H1 (cell line): ENCODE data around the gene MRPL36. TPM values are rescaled to one million over a fixed set of nuclear protein-coding genes. Genes with fewer than 3 reads are reported as not detected.

ENCODE experiments used
- POLR2AphosphoS5 ChIP-seq: IDR thresholded peaks from 2 replicates; pipeline ENCODE4 v1.6.1; 2011; ENCODE audit warnings: low read depth, low read length
- RAD21 ChIP-seq, 2 experiments: IDR thresholded peaks in 1 of 2; conservative IDR thresholded peaks in 1 of 2; 2 replicates each; pipeline ENCODE4 v1.6.1; 2011; ENCODE audit warnings: low read depth in 2 of 2, low read length in 2 of 2, improper control_type of control experiment in 1 of 2, inconsistent platforms in 1 of 2, mild to moderate bottlenecking in 1 of 2, moderate library complexity in 1 of 2
- RBBP5 ChIP-seq: IDR thresholded peaks from 2 replicates; pipeline ENCODE4 v1.7.1; 2012; ENCODE audit warnings: low read depth, mild to moderate bottlenecking, inconsistent platforms, low read length, moderate library complexity, borderline replicate concordance
- RNF2 ChIP-seq: fragments of 200-900, 300-1000 bp; sonication (generic); IDR thresholded peaks from 2 replicates; pipeline ENCODE4 v1.7.1; 2016; ENCODE audit warnings: borderline replicate concordance, low read depth, mild to moderate bottlenecking, antibody characterized with exemption, low read length; ENCODE audit not compliant: poor library complexity, severe bottlenecking; ENCODE audit errors: missing control alignments
- polyA plus RNA-seq, 7 experiments: library from polyadenylated mRNA; depleted of rRNA in 3 of 7; stranded (reverse) in 5 of 7; unstranded in 2 of 7; fragments of >200 nt in 5 of 7; fragments of 200-250 nt in 2 of 7; gene quantifications; 1 replicate in 5 of 7; 2 replicates in 1 of 7; 4 replicates in 1 of 7; pipeline versions ENCODE4 v1.2.1 to v1.2.3, GENCODE V29; 2011 to 2013; ENCODE audit warnings: missing spikeins in 2 of 7, mixed read lengths in 2 of 7
- total RNA-seq: library from RNA; stranded (reverse); fragmentation: NEBNext Ultra II Directional; extraction: Animal tissue kit (Norgen Biotek cat#: 25700); gene quantifications from 2 replicates; pipeline ENCODE4 v1.2.1, GENCODE V29; 2021

Gene MRPL36
- total and polyA plus RNA-seq, 2 of the 8 experiments (the other 6 are each of a cell fraction or from before 2014, with no cell fraction given) = 56.3 to 81.5 TPM

- TF ChIP-seq RNF2 (no peak), POLR2AphosphoS5 (no peak), RAD21 (IDR thresholded peaks at IDR 0.05 in 1 of 2, conservative IDR thresholded peaks at IDR 0.05 in 1 of 2; ENCODE audit: low read depth in 2 of 2, low read length in 2 of 2) (no peak), RBBP5 (no peak)
These were observed 34.3 kb downstream of the MRPL36 start (continued) for GRCh38 chr5:1765141-1765879.
